CD4-positive, alpha-beta T cell treated with Interleukin-15 for 1 hour (primary cell): Measurements from ENCODE around the gene TRPM3.

Experiments
- DNase-seq: peaks from one replicate; pipeline ENCODE4 v3.0.0-alpha.2; 2020

TRPM3 gene

GRCh38 chr9:70814597-70814996, 306.8 kb downstream of the TRPM3 start:
- DNase-seq = no peak

GRCh38 chr9:70813141-70813540, 308.3 kb downstream of the TRPM3 start:
- no peak for DNase-seq

GRCh38 chr9:70811638-70812037, 309.8 kb downstream of the TRPM3 start:
- DNase-seq = no peak

GRCh38 chr9:70806875-70807274, 314.5 kb downstream of the TRPM3 start:
- DNase-seq = no peak

- no peak for DNase-seq
Measured at GRCh38 chr9:70805949-70806348, 315.5 kb downstream of the TRPM3 start.

- DNase-seq = no peak
Measured at GRCh38 chr9:70802758-70803436, 318.5 kb downstream of the TRPM3 start.

- no peak for DNase-seq
Measured at GRCh38 chr9:70802206-70802605, 319.2 kb downstream of the TRPM3 start.

- DNase-seq = no peak
Measured at GRCh38 chr9:70801181-70801829, 320.1 kb downstream of the TRPM3 start.

GRCh38 chr9:70798018-70798417, 323.4 kb downstream of the TRPM3 start:
- no peak for DNase-seq

- DNase-seq = no peak
Measured at GRCh38 chr9:70795841-70796240, 325.6 kb downstream of the TRPM3 start.

- DNase-seq = no peak
Measured at GRCh38 chr9:70792796-70793195, 328.6 kb downstream of the TRPM3 start.

GRCh38 chr9:70791936-70792335, 329.5 kb downstream of the TRPM3 start:
- no peak for DNase-seq

GRCh38 chr9:70789086-70789485, 332.3 kb downstream of the TRPM3 start:
- DNase-seq = no peak

- DNase-seq = no peak
Measured at GRCh38 chr9:70784456-70784855, 337.0 kb downstream of the TRPM3 start.

- no peak for DNase-seq
Measured at GRCh38 chr9:70778568-70778967, 342.9 kb downstream of the TRPM3 start.

- DNase-seq = no peak
Measured at GRCh38 chr9:70773579-70773978, 347.8 kb downstream of the TRPM3 start.

GRCh38 chr9:70772601-70773000, 348.8 kb downstream of the TRPM3 start:
- no peak for DNase-seq

- DNase-seq = no peak
Measured at GRCh38 chr9:70765946-70766345, 355.5 kb downstream of the TRPM3 start.

GRCh38 chr9:70761139-70761670, 360.2 kb downstream of the TRPM3 start:
- no peak for DNase-seq

- no peak for DNase-seq
Measured at GRCh38 chr9:70760228-70760627, 361.2 kb downstream of the TRPM3 start.

GRCh38 chr9:70753311-70753710, 368.1 kb downstream of the TRPM3 start:
- no peak for DNase-seq

- no peak for DNase-seq
Measured at GRCh38 chr9:70749066-70749465, 372.4 kb downstream of the TRPM3 start.

- no peak for DNase-seq
Measured at GRCh38 chr9:70747261-70747718, 374.1 kb downstream of the TRPM3 start.

GRCh38 chr9:70746760-70747159, 374.7 kb downstream of the TRPM3 start:
- DNase-seq = no peak

- DNase-seq = no peak
Measured at GRCh38 chr9:70746316-70746715, 375.1 kb downstream of the TRPM3 start.
